Loucy (cell line): ENCODE data around the gene FAM124A.

ENCODE experiments used
- CTCF ChIP-seq: fragments of 200-600 bp; sonication (generic); conservative IDR thresholded peaks from 2 replicates; pipeline ENCODE4 v1.5.1; 2014; ENCODE audit warnings: mild to moderate bottlenecking, antibody characterized with exemption, low read length
- EZH2phosphoT487 ChIP-seq: fragments of 200-600 bp; IDR thresholded peaks from 2 replicates; pipeline ENCODE4 v1.6.1; 2018; ENCODE audit warnings: antibody characterized with exemption, mild to moderate bottlenecking, moderate library complexity, borderline replicate concordance

GRCh38 chr13:51192348-51192747, 29.9 kb upstream of the FAM124A start:
- TF ChIP-seq CTCF (no peak), EZH2phosphoT487 (no peak)
